LNCAP (cell line): ENCODE measurements around the gene RNF141.

ENCODE experiments used
- TF ChIP-seq, protein P1 (sequence below): fragments of 450-650 bp; IDR thresholded peaks from 2 replicates; pipeline ENCODE4 v1.5.1; 2017; ENCODE audit warnings: mild to moderate bottlenecking

Gene RNF141

GRCh38 chr11:10520562-10520961, 20.4 kb downstream of the RNF141 start:
- TF ChIP-seq, protein P1, sequence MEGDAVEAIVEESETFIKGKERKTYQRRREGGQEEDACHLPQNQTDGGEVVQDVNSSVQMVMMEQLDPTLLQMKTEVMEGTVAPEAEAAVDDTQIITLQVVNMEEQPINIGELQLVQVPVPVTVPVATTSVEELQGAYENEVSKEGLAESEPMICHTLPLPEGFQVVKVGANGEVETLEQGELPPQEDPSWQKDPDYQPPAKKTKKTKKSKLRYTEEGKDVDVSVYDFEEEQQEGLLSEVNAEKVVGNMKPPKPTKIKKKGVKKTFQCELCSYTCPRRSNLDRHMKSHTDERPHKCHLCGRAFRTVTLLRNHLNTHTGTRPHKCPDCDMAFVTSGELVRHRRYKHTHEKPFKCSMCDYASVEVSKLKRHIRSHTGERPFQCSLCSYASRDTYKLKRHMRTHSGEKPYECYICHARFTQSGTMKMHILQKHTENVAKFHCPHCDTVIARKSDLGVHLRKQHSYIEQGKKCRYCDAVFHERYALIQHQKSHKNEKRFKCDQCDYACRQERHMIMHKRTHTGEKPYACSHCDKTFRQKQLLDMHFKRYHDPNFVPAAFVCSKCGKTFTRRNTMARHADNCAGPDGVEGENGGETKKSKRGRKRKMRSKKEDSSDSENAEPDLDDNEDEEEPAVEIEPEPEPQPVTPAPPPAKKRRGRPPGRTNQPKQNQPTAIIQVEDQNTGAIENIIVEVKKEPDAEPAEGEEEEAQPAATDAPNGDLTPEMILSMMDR, result no peak

DNA sequence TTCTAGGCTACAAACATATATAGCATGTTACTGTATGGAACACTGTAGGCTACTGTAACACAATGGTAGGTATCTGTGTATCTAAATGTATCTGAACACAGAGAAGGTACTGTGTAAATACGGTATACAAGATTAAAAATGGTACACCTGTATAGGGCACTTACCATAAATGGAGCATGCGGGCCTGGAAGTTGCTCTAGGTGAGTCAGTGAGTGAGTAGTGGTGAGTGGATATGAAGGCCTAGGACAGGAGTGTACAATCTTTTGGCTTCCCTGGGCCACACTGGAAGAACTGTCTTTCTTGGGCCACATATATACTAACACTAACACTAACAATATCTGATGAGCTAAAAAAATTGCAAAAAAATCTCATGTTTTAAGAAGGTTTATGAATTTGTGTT, 21.4 kb downstream of the RNF141 start:
- TF ChIP-seq, protein P1, result no peak

DNA sequence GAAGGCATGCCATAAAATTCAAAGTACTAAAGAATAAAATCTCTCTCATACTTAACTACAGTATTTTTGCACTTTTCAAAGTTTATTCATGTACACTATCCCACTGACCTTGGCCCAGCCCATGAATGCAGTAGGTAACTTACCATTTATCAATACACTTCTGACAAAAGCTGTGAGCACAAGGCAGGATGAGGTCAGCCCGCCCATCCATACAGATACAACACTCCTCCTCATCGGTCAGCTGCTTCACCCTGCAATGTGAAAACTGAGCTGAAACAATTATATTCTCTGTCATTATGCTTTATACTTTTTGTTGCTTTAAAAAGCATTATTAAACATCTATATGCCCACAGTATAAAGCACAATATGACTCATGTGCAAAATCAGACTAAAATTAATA, 22.1 kb downstream of the RNF141 start:
- TF ChIP-seq, protein P1, result no peak

DNA sequence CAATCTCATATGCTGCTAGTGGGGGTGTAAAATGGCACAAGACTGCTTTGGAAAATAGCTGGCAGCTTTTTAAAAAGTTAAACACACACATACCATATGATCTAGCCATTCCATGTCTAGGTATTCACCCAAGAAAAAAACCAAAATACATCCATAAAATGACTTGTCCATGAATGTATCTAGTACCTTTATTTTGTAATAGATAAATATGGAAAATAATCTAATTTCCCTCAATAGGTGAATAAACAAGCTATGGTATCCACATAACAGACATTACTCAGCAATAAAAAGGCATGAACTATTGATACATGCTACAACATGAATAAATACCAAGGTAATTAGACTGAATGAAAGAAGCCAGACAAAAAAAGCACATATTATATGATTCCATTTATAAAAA, 22.9 kb downstream of the RNF141 start:
- TF ChIP-seq, protein P1, result no peak

DNA sequence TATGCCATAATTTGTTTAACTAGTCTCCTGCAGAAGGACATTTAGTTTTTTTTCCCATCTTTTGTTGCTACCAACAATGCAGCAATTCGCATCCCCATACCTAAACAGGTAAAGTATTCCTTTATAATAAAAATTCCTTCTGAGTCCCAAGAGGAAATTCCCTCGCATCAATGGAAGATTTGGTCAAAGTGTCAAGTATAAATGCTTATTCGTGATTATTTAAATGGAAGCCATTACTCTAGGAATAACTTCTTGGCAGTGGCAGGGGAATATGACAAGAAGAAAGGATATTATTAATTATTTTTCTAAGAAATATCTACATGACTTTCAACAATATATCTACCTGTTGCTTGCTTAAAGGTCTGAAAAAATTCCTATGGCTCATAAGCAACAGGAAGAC, 25.6 kb downstream of the RNF141 start:
- TF ChIP-seq, protein P1, result no peak

- TF ChIP-seq, protein P1, result no peak
Measured at GRCh38 chr11:10514709-10515108, 26.3 kb downstream of the RNF141 start.

DNA sequence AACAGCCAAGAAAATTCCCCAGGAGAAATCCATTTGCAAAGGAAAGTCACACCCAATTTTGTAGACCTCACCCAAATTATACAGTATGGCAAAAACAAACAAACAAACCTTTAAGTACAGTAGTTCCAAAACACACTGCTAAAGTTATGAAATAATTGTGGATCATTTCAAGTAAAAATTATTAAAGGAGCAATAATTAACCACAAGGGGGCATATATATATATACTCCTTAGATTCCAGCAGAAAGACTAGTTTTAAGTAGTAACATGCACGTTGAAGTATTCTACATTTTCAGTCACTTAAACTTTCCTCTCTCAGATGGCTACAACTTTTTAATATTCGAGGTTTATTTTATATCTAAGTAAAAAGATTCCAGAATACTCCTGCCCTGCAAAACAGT, 26.8 kb downstream of the RNF141 start:
- TF ChIP-seq, protein P1, result peak; percentile 51

DNA sequence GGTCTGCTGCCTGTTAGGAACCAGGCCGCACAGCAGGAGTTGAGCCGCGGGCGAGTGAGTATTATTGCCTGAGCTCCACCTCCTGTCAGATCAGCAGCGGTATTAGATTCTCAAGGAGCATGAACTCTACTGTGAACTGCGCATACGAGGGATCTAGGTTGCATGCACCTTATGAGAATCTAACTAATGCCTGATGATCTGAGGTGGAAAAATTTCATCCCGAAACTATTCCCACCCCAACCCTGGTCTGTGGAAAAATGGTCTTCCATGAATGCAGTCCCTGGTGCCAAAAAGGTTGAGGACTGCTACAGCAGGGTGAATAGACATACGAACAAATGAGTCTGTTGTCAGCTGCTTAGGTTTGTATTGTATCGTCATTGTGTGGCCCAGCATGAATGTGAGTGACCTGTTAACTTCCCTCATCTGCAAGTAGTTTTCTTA, 29.8 kb downstream of the RNF141 start:
- TF ChIP-seq, protein P1, result no peak
